Measurements from ENCODE around the gene AGPS.
"Not testable (repeated sequence)": the region's sequence is repeated elsewhere in the genome, so short reads cannot be mapped to it uniquely, and the experiment has no call there.

AGPS gene

GRCh38 chr2:177429688-177430325 is 37.2 kb downstream of the AGPS start:
- POLR2A ChIA-PET, result no interaction called here
- DNase-seq (ENCODE audit: extremely low spot score), result no peak
- CTCF ChIA-PET, result interaction anchor here (1.7 to 4.0 kb wide), 2 partner anchors 14 to 94 kb away, joined by 5 to 13 read pairs; no protein-coding TSS in a partner anchor
- TF ChIP-seq, protein P1, sequence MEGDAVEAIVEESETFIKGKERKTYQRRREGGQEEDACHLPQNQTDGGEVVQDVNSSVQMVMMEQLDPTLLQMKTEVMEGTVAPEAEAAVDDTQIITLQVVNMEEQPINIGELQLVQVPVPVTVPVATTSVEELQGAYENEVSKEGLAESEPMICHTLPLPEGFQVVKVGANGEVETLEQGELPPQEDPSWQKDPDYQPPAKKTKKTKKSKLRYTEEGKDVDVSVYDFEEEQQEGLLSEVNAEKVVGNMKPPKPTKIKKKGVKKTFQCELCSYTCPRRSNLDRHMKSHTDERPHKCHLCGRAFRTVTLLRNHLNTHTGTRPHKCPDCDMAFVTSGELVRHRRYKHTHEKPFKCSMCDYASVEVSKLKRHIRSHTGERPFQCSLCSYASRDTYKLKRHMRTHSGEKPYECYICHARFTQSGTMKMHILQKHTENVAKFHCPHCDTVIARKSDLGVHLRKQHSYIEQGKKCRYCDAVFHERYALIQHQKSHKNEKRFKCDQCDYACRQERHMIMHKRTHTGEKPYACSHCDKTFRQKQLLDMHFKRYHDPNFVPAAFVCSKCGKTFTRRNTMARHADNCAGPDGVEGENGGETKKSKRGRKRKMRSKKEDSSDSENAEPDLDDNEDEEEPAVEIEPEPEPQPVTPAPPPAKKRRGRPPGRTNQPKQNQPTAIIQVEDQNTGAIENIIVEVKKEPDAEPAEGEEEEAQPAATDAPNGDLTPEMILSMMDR (IDR thresholded peaks at IDR 0.05; ENCODE audit: control extremely low read depth, extremely low read depth, low read depth, missing control alignments), result no peak

DNA sequence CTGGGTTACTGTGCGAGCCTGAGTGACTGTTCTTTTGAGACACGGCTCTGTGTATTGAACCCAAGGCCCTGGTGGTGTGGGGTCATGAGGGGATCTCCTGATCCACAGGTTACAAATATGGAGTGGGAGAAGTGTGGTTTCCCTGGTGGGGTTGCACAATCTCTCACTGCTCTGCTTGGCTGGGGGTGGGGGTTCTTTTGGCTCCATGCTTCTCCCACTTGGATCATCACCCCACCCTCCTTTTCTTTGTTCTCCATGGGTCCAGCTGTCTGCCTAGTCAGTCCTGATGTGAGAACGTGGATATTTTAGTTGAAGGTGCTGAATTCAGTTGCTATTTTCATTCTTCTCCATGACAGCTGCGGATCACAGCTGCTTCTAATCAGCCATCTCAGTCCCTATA is 37.8 kb downstream of the AGPS start:
- ChIA-PET CTCF (interaction anchor here (1.7 kb wide), 1 partner anchor 95 kb away, joined by 5 read pairs; no protein-coding TSS in a partner anchor), POLR2A (no interaction called here)
- TF ChIP-seq, protein P1 (IDR thresholded peaks at IDR 0.05; ENCODE audit: control extremely low read depth, extremely low read depth, low read depth, missing control alignments), result no peak
- DNase-seq (ENCODE audit: extremely low spot score), result no peak

DNA sequence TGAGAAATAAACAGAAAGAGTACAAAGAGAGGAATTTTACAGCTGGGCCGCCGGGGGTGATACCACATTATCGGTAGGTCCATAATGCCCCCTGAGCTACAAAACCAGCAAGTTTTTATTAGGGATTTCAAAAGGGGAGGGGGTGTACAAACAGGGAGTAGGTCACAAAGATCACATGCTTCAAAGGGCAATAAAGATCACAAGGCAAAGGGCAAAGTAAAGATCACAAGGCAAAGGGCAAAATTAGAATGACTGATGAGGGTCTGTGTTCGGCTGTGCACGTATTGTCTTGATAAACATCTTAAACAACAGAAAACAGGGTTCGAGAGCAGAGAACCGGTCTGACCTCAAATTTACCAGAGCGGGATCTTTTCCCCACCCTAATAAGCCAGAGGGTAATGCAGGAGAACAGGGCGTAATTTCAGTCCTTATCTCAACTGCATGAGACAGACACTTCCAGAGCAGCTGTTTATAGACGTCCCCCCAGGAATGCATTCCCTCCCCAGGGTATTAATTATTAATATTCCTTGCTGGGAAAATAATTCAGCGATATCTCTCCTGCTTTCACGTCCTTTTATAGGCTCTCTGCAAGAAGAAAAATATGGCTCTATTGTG is 38.6 kb downstream of the AGPS start:
- POLR2A ChIA-PET; DNase-seq (ENCODE audit: extremely low spot score); CTCF ChIA-PET: not testable (repeated sequence)

DNA sequence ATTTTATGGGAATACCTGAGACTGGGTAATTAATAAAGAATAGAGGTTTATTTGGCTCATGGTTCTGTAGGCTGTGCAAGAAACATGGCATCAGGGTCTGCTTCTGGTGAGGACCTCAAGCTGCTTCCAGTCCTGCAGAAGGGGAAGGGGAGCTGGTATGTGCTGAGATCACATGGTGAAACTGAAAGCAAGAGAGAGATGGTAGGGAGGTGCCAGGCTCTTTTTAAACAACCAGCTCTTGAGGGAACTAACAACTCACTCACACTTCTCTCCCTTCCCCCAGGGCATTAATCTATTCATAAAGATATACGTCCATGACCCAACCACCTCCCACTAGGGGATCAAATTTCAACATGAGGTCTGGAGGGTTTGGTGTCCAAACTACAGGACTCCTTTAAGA is 40.1 kb downstream of the AGPS start:
- ChIA-PET CTCF (interaction anchor here (1.9 kb wide), 1 partner anchor 22 kb away, joined by 5 read pairs; no protein-coding TSS in a partner anchor), POLR2A (no interaction called here)
- no peak for DNase-seq (ENCODE audit: extremely low spot score)
- TF ChIP-seq, protein P1 (IDR thresholded peaks at IDR 0.05; ENCODE audit: control extremely low read depth, extremely low read depth, low read depth, missing control alignments), result no peak

DNA sequence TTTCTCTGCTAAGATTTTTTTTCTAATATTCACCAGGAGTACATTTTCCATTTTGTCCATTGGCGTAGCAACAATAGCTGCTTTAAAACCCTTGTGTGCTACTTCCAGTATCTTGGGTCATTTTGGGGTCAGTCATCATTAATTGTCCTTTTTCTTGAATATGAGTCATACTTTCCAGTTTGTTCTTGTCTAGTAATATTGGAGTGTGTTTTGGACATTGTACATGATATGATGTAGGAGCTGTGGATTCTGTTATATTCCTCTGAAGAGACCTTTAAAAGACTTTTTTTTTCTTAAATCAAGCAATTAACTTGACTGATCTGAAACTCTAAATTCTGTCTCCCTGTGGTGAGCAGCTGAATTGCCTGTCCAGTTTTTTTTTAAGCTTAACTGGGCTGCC is 40.8 kb downstream of the AGPS start:
- ChIA-PET CTCF (interaction anchor here (0.7 to 1.9 kb wide), 4 partner anchors 10 to 21 kb away, joined by 3 to 5 read pairs (median 4); no protein-coding TSS in a partner anchor), POLR2A (no interaction called here)
- DNase-seq (ENCODE audit: extremely low spot score), result no peak
- TF ChIP-seq, protein P1 (IDR thresholded peaks at IDR 0.05; ENCODE audit: control extremely low read depth, extremely low read depth, low read depth, missing control alignments), result no peak

DNA sequence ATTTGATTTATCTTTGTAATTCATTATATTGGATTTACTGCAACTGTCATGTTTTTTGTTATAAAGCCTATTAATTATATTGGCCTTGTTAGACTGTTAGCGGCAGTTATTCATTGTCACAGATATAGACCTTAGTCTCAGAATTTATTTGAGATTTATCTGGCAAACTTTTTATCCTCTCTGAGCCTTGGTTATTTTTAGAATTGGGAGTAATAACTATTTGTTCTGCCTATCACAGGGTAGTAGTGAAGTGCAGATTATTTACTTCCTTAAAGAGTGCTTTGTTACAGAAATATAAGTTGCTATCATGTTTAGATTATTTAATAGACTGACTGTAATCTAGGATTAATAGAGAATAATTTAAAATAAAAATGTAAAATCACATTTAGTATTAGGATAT is 41.9 kb downstream of the AGPS start:
- ChIA-PET POLR2A (no interaction called here), CTCF (no interaction called here)
- TF ChIP-seq, protein P1 (IDR thresholded peaks at IDR 0.05; ENCODE audit: control extremely low read depth, extremely low read depth, low read depth, missing control alignments), result no peak
- DNase-seq (ENCODE audit: extremely low spot score), result no peak

GRCh38 chr2:177445200-177445599 is 52.6 kb downstream of the AGPS start:
- TF ChIP-seq, protein P1 (IDR thresholded peaks at IDR 0.05; ENCODE audit: control extremely low read depth, extremely low read depth, low read depth, missing control alignments), result no peak
- ChIA-PET POLR2A (no interaction called here), CTCF (interaction anchor here (0.8 to 1.2 kb wide), 2 partner anchors 9 to 39 kb away, joined by 3 read pairs; no protein-coding TSS in a partner anchor)
- no peak for DNase-seq (ENCODE audit: extremely low spot score)

Data from GM10248 (cell line).